Neural cell (in vitro differentiated cells): ENCODE measurements around the gene HS3ST5. TPM values are rescaled to one million over a fixed set of nuclear protein-coding genes. Genes with fewer than 3 reads are reported as not detected.

Source experiments
- H2AFZ ChIP-seq: fragments of 200-600, 300-800 bp; sonication (generic), shearing (Covaris generic); 2 replicates; pipeline ENCODE4 v1.6.0; 2014; ENCODE audit warnings: low read depth, mild to moderate bottlenecking, antibody characterized with exemption, low read length, moderate library complexity
- H3F3A ChIP-seq: fragments of 200-600 bp; shearing (Covaris generic); 2 replicates; pipeline ENCODE4 v1.6.1; 2016; ENCODE audit warnings: mild to moderate bottlenecking, moderate library complexity, mixed read lengths, antibody characterized with exemption, low read length; ENCODE audit not compliant: insufficient read depth, poor library complexity, severe bottlenecking
- H3K27ac ChIP-seq: fragments of 200-600, 300-800 bp; sonication (generic), shearing (Covaris generic); 2 replicates; pipeline ENCODE4 v1.5.1; 2014; ENCODE audit warnings: mild to moderate bottlenecking, low read length, moderate library complexity
- H3K27me3 ChIP-seq: fragments of 300-800, 200-600 bp; sonication (generic), shearing (Covaris generic); 2 replicates; pipeline ENCODE4 v1.6.0; 2014; ENCODE audit warnings: mild to moderate bottlenecking, low read depth, low read length, moderate library complexity; ENCODE audit not compliant: insufficient read depth
- H3K36me3 ChIP-seq: fragments of 300-800, 200-600 bp; sonication (generic), shearing (Covaris generic); 2 replicates; pipeline ENCODE4 v1.5.1; 2014; ENCODE audit warnings: mild to moderate bottlenecking, antibody characterized with exemption, low read length, moderate library complexity; ENCODE audit not compliant: insufficient read depth
- H3K4me2 ChIP-seq: fragments of 300-800, 200-600 bp; sonication (generic), shearing (Covaris generic); 2 replicates; pipeline ENCODE4 v1.6.0; 2014; ENCODE audit warnings: mild to moderate bottlenecking, low read length
- H3K4me3 ChIP-seq: fragments of 300-800, 200-600 bp; sonication (generic), shearing (Covaris generic); 2 replicates; pipeline ENCODE4 v1.5.1; 2014; ENCODE audit warnings: mild to moderate bottlenecking, low read length, moderate library complexity
- H3K79me2 ChIP-seq: fragments of 200-600 bp; shearing (Covaris generic); replicated peaks from 2 replicates; pipeline ENCODE4 v1.6.0; 2014; ENCODE audit warnings: mild to moderate bottlenecking, low read length, moderate library complexity; ENCODE audit not compliant: insufficient read depth
- H3K9ac ChIP-seq: fragments of 300-800, 200-600 bp; sonication (generic), shearing (Covaris generic); 2 replicates; pipeline ENCODE4 v1.6.1; 2016; ENCODE audit warnings: mild to moderate bottlenecking, low read length, mixed read lengths
- H3K9me2 ChIP-seq: fragments of 200-600 bp; shearing (Covaris generic); 2 replicates; pipeline ENCODE4 v1.6.1; 2016; ENCODE audit warnings: mild to moderate bottlenecking, low read length, mixed read lengths; ENCODE audit not compliant: insufficient read depth
- H3K9me3 ChIP-seq: fragments of 200-600, 300-800 bp; sonication (generic), shearing (Covaris generic); 2 replicates; pipeline ENCODE4 v1.6.1; 2016; ENCODE audit warnings: mild to moderate bottlenecking, mixed run types, low read length, moderate library complexity, mixed read lengths
- H4K20me1 ChIP-seq: fragments of 200-600 bp; shearing (Covaris generic); 2 replicates; pipeline ENCODE4 v1.6.1; 2016; ENCODE audit warnings: mild to moderate bottlenecking, mixed run types; ENCODE audit not compliant: insufficient read depth
- EP300 ChIP-seq: fragments of 450-650 bp; conservative IDR thresholded peaks from 2 replicates; pipeline ENCODE4 v1.6.1; 2014; ENCODE audit warnings: antibody characterized with exemption, mild to moderate bottlenecking, moderate library complexity; ENCODE audit not compliant: poor library complexity, severe bottlenecking
- EZH2 ChIP-seq: fragments of 200-600, 300-800 bp; shearing (Covaris generic), sonication (generic); IDR thresholded peaks from 2 replicates; pipeline ENCODE4 v1.6.1; 2014; ENCODE audit warnings: antibody characterized with exemption, low read length, borderline replicate concordance, mild to moderate bottlenecking; ENCODE audit not compliant: insufficient read depth, poor library complexity, severe bottlenecking
- MXI1 ChIP-seq: fragments of 450-650 bp; conservative IDR thresholded peaks from 2 replicates; pipeline ENCODE4 v1.6.1; 2014; ENCODE audit warnings: antibody characterized with exemption, mild to moderate bottlenecking; ENCODE audit not compliant: poor library complexity, severe bottlenecking
- POLR2AphosphoS5 ChIP-seq: IDR thresholded peaks from 2 replicates; pipeline ENCODE4 v1.6.1; 2012
- RAD21 ChIP-seq: fragments of 450-650 bp; conservative IDR thresholded peaks from 2 replicates; pipeline ENCODE4 v1.6.1; 2014; ENCODE audit warnings: antibody characterized with exemption, mild to moderate bottlenecking, moderate library complexity
- REST ChIP-seq: IDR thresholded peaks from 2 replicates; pipeline ENCODE4 v1.6.1; 2012; ENCODE audit warnings: borderline replicate concordance
- SMC3 ChIP-seq: fragments of 450-650 bp; conservative IDR thresholded peaks from 2 replicates; pipeline ENCODE4 v1.6.1; 2014; ENCODE audit warnings: antibody characterized with exemption, mild to moderate bottlenecking, moderate library complexity; ENCODE audit not compliant: poor library complexity
- TAF1 ChIP-seq: IDR thresholded peaks from 2 replicates; pipeline ENCODE4 v1.6.1; 2012; ENCODE audit warnings: low read depth
- polyA plus RNA-seq: library from polyadenylated mRNA; depleted of rRNA; stranded (reverse); fragments of >200 nt; gene quantifications from 2 replicates; pipeline ENCODE4 v1.2.3, GENCODE V29; 2014
- TF ChIP-seq, protein P1 (sequence below): fragments of 450-650 bp; IDR thresholded peaks from 2 replicates; pipeline ENCODE4 v1.5.1; 2014; ENCODE audit warnings: antibody characterized with exemption, mild to moderate bottlenecking, moderate library complexity; ENCODE audit not compliant: poor library complexity, severe bottlenecking

HS3ST5 gene
- polyA plus RNA-seq, 1 donor from 2014 or later = not detected

GRCh38 chr6:114334237-114334636, 8.6 kb downstream of the HS3ST5 start:
- H3K9me3 ChIP-seq = no peaks in the 10 kb centered on the region
- H3K27me3 ChIP-seq = no peaks in the 10 kb centered on the region
- H3K4me2 ChIP-seq = no peak overlapping the region
- H3F3A ChIP-seq = no peaks in the 10 kb centered on the region
- H3K27ac ChIP-seq = no peak overlapping the region
- H3K4me3 ChIP-seq = no peak overlapping the region
- H2AFZ ChIP-seq = no peak overlapping the region
- H3K9me2 ChIP-seq = no peaks in the 10 kb centered on the region
- no peaks in the 10 kb centered on the region for H3K36me3 ChIP-seq
- TF ChIP-seq MXI1 (no peak), RAD21 (no peak), EZH2 (no peak), EP300 (no peak), REST (no peak), SMC3 (no peak), TAF1 (no peak), POLR2AphosphoS5 (no peak)
- TF ChIP-seq, protein P1, sequence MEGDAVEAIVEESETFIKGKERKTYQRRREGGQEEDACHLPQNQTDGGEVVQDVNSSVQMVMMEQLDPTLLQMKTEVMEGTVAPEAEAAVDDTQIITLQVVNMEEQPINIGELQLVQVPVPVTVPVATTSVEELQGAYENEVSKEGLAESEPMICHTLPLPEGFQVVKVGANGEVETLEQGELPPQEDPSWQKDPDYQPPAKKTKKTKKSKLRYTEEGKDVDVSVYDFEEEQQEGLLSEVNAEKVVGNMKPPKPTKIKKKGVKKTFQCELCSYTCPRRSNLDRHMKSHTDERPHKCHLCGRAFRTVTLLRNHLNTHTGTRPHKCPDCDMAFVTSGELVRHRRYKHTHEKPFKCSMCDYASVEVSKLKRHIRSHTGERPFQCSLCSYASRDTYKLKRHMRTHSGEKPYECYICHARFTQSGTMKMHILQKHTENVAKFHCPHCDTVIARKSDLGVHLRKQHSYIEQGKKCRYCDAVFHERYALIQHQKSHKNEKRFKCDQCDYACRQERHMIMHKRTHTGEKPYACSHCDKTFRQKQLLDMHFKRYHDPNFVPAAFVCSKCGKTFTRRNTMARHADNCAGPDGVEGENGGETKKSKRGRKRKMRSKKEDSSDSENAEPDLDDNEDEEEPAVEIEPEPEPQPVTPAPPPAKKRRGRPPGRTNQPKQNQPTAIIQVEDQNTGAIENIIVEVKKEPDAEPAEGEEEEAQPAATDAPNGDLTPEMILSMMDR = no peak
- no peaks in the 10 kb centered on the region for H4K20me1 ChIP-seq
- no peak overlapping the region for H3K9ac ChIP-seq
- H3K79me2 ChIP-seq = no peaks in the 10 kb centered on the region

GRCh38 chr6:114327074-114327473, 15.7 kb downstream of the HS3ST5 start:
- no peaks in the 10 kb centered on the region for H3K79me2 ChIP-seq
- no peaks in the 10 kb centered on the region for H3K9me2 ChIP-seq

More at GRCh38 chr6:114327074-114327473, 15.7 kb downstream of the HS3ST5 start:
- no peak overlapping the region for H2AFZ ChIP-seq
- H3K4me2 ChIP-seq = no peak overlapping the region
- no peak overlapping the region for H3K4me3 ChIP-seq
- H4K20me1 ChIP-seq = no peaks in the 10 kb centered on the region
- H3K27me3 ChIP-seq = no peaks in the 10 kb centered on the region
- H3K27ac ChIP-seq = no peak overlapping the region
- no peaks in the 10 kb centered on the region for H3K36me3 ChIP-seq
- no peak overlapping the region for H3K9ac ChIP-seq
- no peaks in the 10 kb centered on the region for H3K9me3 ChIP-seq
- no peak for TF ChIP-seq POLR2AphosphoS5
- TF ChIP-seq EP300 = no peak
- TF ChIP-seq EZH2 = no peak
- TF ChIP-seq SMC3 = no peak
- no peak for TF ChIP-seq MXI1
- TF ChIP-seq RAD21 = no peak
- TF ChIP-seq TAF1 = no peak
- no peak for TF ChIP-seq REST
- TF ChIP-seq, protein P1 = no peak
- peaks cover 2% of the 10 kb centered on the region for H3F3A ChIP-seq
